Spleen (tissue), 11 donors: ENCODE results near the gene PSMC4. TPM values are rescaled to one million over a fixed set of nuclear protein-coding genes. Genes with fewer than 3 reads are reported as not detected.

Experiments used
- DNase-seq: peaks from one replicate; pipeline ENCODE4 v3.0.0-alpha.2; 2020
- H3K27ac ChIP-seq, 8 donors: fragments of 200-600 bp; sonication (generic) in 7 of 8; 1 replicate in 4 of 8; 2 replicates in 4 of 8; pipeline versions ENCODE4 v1.5.0 to v1.8.0; 2016 to 2021; ENCODE audit warnings: inconsistent platforms in 4 of 8, mild to moderate bottlenecking in 4 of 8, moderate library complexity in 1 of 8
- H3K27me3 ChIP-seq, 7 donors: fragments of 200-600 bp; sonication (generic) in 6 of 7; replicated peaks in 1 of 7; 1 replicate in 4 of 7; 2 replicates in 3 of 7; pipeline versions ENCODE4 v1.5.0 to v1.8.0; 2016 to 2021; ENCODE audit warnings: inconsistent platforms in 3 of 7, mild to moderate bottlenecking in 1 of 7
- H3K36me3 ChIP-seq, 6 donors: fragments of 200-600 bp; sonication (generic) in 5 of 6; 1 replicate in 4 of 6; 2 replicates in 2 of 6; pipeline versions ENCODE4 v1.5.0 to v1.8.0; 2016 to 2021; ENCODE audit warnings: inconsistent platforms in 2 of 6
- H3K4me1 ChIP-seq, 6 donors: fragments of 200-600 bp; sonication (generic) in 5 of 6; 1 replicate in 3 of 6; 2 replicates in 3 of 6; pipeline versions ENCODE4 v1.5.0 to v1.8.0; 2016 to 2021; ENCODE audit warnings: inconsistent platforms in 3 of 6
- H3K4me3 ChIP-seq, 8 donors: fragments of 200-600 bp; sonication (generic) in 7 of 8; 1 replicate in 4 of 8; 2 replicates in 4 of 8; pipeline versions ENCODE4 v1.5.0 to v1.8.0; 2016 to 2021; ENCODE audit warnings: inconsistent platforms in 4 of 8, mild to moderate bottlenecking in 4 of 8, moderate library complexity in 2 of 8
- H3K9me3 ChIP-seq, 8 donors: fragments of 200-600 bp; sonication (generic) in 7 of 8; 1 replicate in 4 of 8; 2 replicates in 4 of 8; pipeline versions ENCODE4 v1.5.0 to v1.8.0; 2016 to 2021; ENCODE audit warnings: inconsistent platforms in 4 of 8
- CTCF ChIP-seq, 11 experiments: fragments of 200-600 bp in 7 of 11; fragments of 450-650 bp in 4 of 11; sonication (generic) in 4 of 11; IDR thresholded peaks in 8 of 11; conservative IDR thresholded peaks in 3 of 11; 1 replicate in 7 of 11; 2 replicates in 4 of 11; pipeline versions ENCODE4 v1.4.0 to v1.8.0; 2016 to 2021; ENCODE audit warnings: antibody characterized with exemption in 11 of 11, inconsistent platforms in 4 of 11, mild to moderate bottlenecking in 1 of 11
- POLR2A ChIP-seq, 3 donors: fragments of 450-650 bp; IDR thresholded peaks; one replicate each; pipeline ENCODE4 v1.5.1; 2017; ENCODE audit warnings: antibody characterized with exemption in 3 of 3, mild to moderate bottlenecking in 1 of 3
- POLR2AphosphoS5 ChIP-seq, 3 donors: sonication (generic); formaldehyde crosslinking; IDR thresholded peaks; one replicate each; pipeline ENCODE4 v1.5.1; 2017; ENCODE audit warnings: antibody characterized with exemption in 3 of 3
- WGBS, 5 donors: extraction: QIAGEN DNeasy Blood & Tissue Kit in 3 of 5; methylation state at CpG; one replicate each; pipeline versions ENCODE4 v1.1.5 to v1.1.7; 2013 to 2018; 5-methylcytosine and 5-hydroxymethylcytosine counted together
- intact Hi-C: fragments of 100-400 bp; cut with DNase I; formaldehyde crosslinking; loops from one replicate; pipeline ENCODE4 v1.15.0; 2023; ENCODE audit warnings: low total_unique reads
- polyA plus RNA-seq, 3 donors: library from polyadenylated mRNA; stranded (reverse); fragments of 200-250 nt; gene quantifications; one replicate each; pipeline ENCODE4 v1.2.1, GENCODE V29; 2013
- total RNA-seq, 7 donors: library from RNA; depleted of rRNA in 3 of 7; stranded (reverse); fragments of >200 nt in 3 of 7; fragmentation: NEBNext Ultra II Directional in 4 of 7; extraction: Animal tissue kit (Norgen Biotek cat#: 25700) in 4 of 7; gene quantifications; one replicate each; pipeline versions ENCODE4 v1.1.0 to v1.2.1, GENCODE V29; 2016 to 2021
- donor health status: healthy with polysubstance abuse.
- donor health status: DM: no; HTN: no; CAD: no; lungs with moderate emphysema.
- donor health status: DM: no; HTN: no; CAD: no.
- donor health status: Bipolar disorder and iron deficiency.
- donor health status: healthy.
- donor health status: DM: no; HTN: no; CAD: no.
- donor health status: DM: yes; HTN: yes; CAD: no.

Gene PSMC4
- total and polyA plus RNA-seq, 10 donors = 53.2 to 85.4 (median 64.0) TPM

GRCh38 chr19:39997638-39998216 is 26.8 kb downstream of the PSMC4 start:
- Histone ChIP-seq H3K9me3 (peaks cover 0 to 18% (median 14%) of the 10 kb centered on the region in 8 donors), H3K27ac (peak overlapping the region in 7 of 8 donors; percentile 84 to 95 (median 91)), H3K27me3 (no peaks in the 10 kb centered on the region), H3K36me3 (peaks cover 0 to 8% (median 2%) of the 10 kb centered on the region in 6 donors), H3K4me3 (peak overlapping the region; percentile 54 to 75 (median 69)), H3K4me1 (peaks cover 10 to 30% (median 21%) of the 10 kb centered on the region in 6 donors)
- intact Hi-C loops = no loop called here
- WGBS, 5 donors = 66 to 76% (median 71%) methylated on average over 5 of the region's 5 CpGs
- no peak for DNase-seq
- no peak for TF ChIP-seq POLR2AphosphoS5 (IDR thresholded peaks at IDR 0.05)
- no peak for TF ChIP-seq POLR2A (IDR thresholded peaks at IDR 0.05)
- no peak for TF ChIP-seq CTCF (IDR thresholded peaks at IDR 0.05 in 8 of 11, conservative IDR thresholded peaks at IDR 0.05 in 3 of 11)

- H3K4me1 ChIP-seq = peaks cover 10 to 30% (median 21%) of the 10 kb centered on the region in 6 donors
- DNase-seq = no peak
- H3K4me3 ChIP-seq = no peak overlapping the region
- 84 to 100% (median 92%) methylated on average over 4 of the region's 4 CpGs for WGBS, 5 donors
- no peak overlapping the region for H3K27ac ChIP-seq
- no peaks in the 10 kb centered on the region for H3K27me3 ChIP-seq
- peaks cover 0 to 13% (median 8%) of the 10 kb centered on the region in 8 donors for H3K9me3 ChIP-seq
- no peak for TF ChIP-seq POLR2AphosphoS5 (IDR thresholded peaks at IDR 0.05)
- TF ChIP-seq CTCF (IDR thresholded peaks at IDR 0.05 in 8 of 11, conservative IDR thresholded peaks at IDR 0.05 in 3 of 11) = no peak
- no peak for TF ChIP-seq POLR2A (IDR thresholded peaks at IDR 0.05)
- H3K36me3 ChIP-seq = peaks cover 0 to 5% (median 2%) of the 10 kb centered on the region in 6 donors
- intact Hi-C loops = no loop called here
These were observed 27.5 kb downstream of the PSMC4 start for GRCh38 chr19:39998501-39998900.

GRCh38 chr19:40005691-40006272 is 34.8 kb downstream of the PSMC4 start:
- H3K4me1 ChIP-seq = peaks cover 0 to 8% (median 0%) of the 10 kb centered on the region in 6 donors
- H3K36me3 ChIP-seq = peaks cover 7 to 49% (median 39%) of the 10 kb centered on the region in 6 donors
- H3K27me3 ChIP-seq = no peaks in the 10 kb centered on the region
- intact Hi-C loops = no loop called here
- H3K27ac ChIP-seq = peak overlapping the region in 4 of 8 donors; percentile 5 to 33 (median 24)
- 76 to 89% (median 80%) methylated on average over 4 of the region's 4 CpGs for WGBS, 5 donors
- TF ChIP-seq POLR2AphosphoS5 (IDR thresholded peaks at IDR 0.05) = no peak
- peaks cover 0 to 20% (median 15%) of the 10 kb centered on the region in 8 donors for H3K9me3 ChIP-seq
- no peak overlapping the region for H3K4me3 ChIP-seq
- DNase-seq = no peak

GRCh38 chr19:40006273-40006691 is 35.3 kb downstream of the PSMC4 start:
- Histone ChIP-seq H3K4me1 (peaks cover 0 to 8% (median 0%) of the 10 kb centered on the region in 6 donors), H3K27me3 (no peaks in the 10 kb centered on the region), H3K36me3 (peaks cover 7 to 54% (median 43%) of the 10 kb centered on the region in 6 donors), H3K9me3 (peaks cover 0 to 25% (median 17%) of the 10 kb centered on the region in 8 donors), H3K27ac (peak overlapping the region in 4 of 8 donors; percentile 2 to 33 (median 18)), H3K4me3 (no peak overlapping the region)
- 65 to 83% (median 74%) methylated on average over 1 of the region's 1 CpG for WGBS, 5 donors
- intact Hi-C loops = no loop called here
- no peak for DNase-seq
- TF ChIP-seq POLR2AphosphoS5 (IDR thresholded peaks at IDR 0.05) (peak in 1 of 3 donors; percentile 31), POLR2A (IDR thresholded peaks at IDR 0.05) (no peak)

- Histone ChIP-seq H3K27me3 (no peaks in the 10 kb centered on the region), H3K4me1 (peaks cover 0 to 8% (median 0%) of the 10 kb centered on the region in 6 donors), H3K9me3 (peaks cover 12 to 59% (median 51%) of the 10 kb centered on the region in 8 donors), H3K36me3 (peaks cover 13 to 88% (median 74%) of the 10 kb centered on the region in 6 donors), H3K4me3 (no peak overlapping the region), H3K27ac (no peak overlapping the region)
- intact Hi-C loops = no loop called here
- no peak for TF ChIP-seq POLR2AphosphoS5 (IDR thresholded peaks at IDR 0.05)
- no peak for TF ChIP-seq CTCF (IDR thresholded peaks at IDR 0.05 in 8 of 11, conservative IDR thresholded peaks at IDR 0.05 in 3 of 11)
- no peak for DNase-seq
These were observed 38.7 kb downstream of the PSMC4 start for GRCh38 chr19:40009674-40010073.
